HG02588 (cell line): Measurements from ENCODE around the gene PPFIBP2.

ENCODE experiments used
- ATAC-seq: cut with Tn5 transposase; IDR thresholded peaks from one replicate; pipeline ENCODE4 v1.9.1; 2021; ENCODE audit warnings: mild to moderate bottlenecking, moderate library complexity; ENCODE audit not compliant: unreplicated experiment

The PPFIBP2 gene

DNA sequence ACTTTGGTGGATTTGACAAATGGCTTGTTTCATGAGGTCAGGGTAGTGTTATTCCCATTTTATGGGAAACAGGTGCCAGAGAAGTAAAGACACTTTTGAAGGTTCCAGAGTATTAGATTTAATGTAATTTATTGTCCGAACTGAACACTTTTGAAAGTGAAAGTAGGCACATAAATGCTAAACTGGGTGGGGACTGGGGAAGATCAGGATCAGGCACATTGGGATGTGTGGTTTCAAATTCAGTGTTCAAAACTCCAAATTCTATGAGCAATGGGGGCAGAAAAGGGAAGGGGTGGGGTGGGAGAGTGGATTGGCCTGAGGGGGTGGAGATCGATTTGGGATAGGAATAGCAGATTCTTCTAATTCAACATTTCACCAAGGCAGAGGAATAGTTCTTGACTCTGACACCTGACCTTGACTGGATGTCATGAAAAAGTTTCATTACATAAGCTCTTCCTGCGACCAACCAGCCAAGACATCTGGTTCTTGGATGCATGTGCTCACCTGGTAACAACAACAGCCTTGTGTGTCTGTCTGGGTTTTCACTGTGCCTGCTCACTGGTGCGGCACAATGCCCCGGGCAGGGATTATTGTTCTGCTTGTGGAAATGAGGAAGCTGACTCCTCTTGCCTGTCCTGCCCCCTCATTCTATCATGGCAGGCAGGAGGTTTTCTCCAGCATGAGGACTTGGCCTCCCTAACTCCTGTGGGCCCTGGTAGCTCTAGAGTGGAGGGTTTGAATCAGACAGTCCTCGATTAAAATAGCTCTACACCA lies 10.8 kb downstream of the PPFIBP2 start:
- ATAC-seq = no peak

DNA sequence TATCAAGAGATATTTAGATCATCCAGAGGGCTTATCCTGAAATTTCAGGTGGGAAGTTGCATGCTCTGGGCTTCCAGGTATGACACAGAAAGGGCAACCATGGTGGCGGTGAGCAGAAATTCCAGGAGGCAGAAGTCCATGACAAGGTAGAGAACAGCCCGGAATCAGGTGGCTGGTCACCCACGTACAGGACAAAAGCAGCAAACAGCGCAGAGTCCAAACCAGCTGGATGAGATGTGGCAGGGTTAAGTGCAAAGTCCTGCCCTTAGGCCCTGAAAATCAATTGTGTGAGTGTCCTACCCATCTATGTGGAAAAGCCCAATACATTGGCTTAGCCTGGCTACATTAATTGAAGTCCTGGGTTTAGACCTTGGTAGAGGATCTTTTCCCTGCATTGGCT lies 11.6 kb downstream of the PPFIBP2 start:
- no peak for ATAC-seq

DNA sequence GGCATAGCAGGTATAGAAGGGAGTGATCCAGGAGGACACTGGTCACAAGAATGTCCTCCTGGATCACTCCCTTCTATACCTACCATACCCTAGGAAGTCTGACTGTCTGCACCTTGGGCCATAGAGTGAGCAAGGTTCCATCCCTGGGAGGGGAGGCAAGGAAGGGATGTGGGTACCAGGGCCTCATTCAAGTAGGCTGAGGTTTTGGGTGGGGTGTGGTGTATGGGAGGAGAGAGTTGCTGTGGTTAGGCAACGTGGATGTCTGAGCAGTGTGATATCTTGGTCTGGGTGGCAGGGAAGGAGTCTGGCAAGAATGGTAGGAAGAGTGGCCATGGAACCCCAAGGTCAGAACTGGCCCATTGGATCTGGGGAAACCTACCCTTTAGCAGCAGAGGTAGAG lies 13.2 kb downstream of the PPFIBP2 start:
- ATAC-seq = no peak

DNA sequence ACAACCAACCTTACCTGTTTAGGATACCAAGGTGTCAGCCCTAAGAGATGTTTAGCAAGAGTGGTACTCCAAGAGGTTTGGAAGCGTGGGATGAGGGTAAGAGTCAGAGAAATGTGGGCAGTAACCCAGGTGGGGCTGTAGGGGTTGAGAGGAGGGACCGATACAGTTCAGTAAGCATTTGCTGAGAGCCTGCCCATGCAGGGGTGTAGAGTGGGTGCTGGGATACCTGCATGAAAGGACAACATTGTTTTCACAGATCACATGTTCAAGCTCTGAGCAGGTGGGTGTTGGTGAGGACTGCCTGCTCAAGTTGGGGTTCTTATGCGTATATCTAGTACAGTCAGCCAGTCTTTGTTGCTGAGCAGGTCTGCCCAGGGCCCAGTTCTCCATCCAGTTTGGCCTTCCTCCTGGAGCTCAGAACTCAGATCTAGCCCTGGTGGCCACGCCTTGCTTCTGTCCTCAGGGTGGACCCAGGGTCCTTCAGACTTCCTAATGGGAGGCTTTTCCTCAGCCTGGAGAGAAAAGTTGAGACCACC lies 14.8 kb downstream of the PPFIBP2 start:
- no peak for ATAC-seq

DNA sequence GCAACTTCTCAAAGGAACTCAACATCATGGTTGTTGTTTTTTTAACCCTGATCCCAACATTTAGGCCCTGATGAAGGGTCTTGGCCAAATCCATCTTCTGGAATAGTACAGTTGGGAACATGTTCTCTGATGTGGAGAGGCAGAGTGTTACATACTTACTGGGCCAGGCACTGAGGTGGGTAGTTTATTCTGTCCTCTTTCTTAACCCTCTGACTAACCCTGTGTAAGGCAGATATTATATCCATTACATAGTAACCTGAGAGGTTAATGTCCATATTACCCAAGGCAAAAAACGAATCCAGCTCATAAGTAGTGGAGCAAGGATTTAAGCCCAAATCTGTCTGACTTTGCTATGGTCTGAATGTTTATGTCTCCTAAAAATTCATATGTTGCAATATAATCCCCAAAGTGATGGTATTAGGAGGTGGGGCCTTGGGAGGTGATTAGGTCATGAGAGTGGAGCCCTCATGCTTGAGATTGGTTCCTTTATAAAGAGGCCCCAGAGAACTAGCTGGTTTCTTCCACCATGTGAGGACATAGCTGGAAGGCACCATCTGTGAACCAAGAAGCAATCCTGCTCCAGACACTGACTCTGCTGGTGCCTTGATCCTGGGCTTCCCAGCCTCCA lies 16.3 kb downstream of the PPFIBP2 start:
- ATAC-seq = no peak

DNA sequence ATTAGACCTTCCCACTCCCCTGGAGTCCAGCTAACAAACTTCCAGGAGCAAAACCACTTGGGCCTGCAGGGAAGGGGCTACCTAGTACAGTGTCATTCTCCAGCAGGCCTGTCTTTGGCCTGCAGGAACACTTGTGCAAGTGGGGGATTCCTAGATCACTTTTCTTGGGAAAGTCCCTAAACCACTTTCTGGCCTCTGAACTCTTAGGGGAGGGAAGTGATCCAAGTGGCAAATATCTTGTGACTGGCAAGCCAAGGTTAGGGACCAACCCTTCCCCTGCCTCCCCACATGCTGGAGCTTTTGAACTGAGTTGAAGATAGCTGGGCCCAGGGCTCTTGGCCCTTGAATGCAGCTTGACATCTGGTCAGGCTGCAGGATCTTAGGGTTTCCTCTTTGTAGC lies 17.2 kb downstream of the PPFIBP2 start:
- peak; percentile 35 for ATAC-seq

DNA sequence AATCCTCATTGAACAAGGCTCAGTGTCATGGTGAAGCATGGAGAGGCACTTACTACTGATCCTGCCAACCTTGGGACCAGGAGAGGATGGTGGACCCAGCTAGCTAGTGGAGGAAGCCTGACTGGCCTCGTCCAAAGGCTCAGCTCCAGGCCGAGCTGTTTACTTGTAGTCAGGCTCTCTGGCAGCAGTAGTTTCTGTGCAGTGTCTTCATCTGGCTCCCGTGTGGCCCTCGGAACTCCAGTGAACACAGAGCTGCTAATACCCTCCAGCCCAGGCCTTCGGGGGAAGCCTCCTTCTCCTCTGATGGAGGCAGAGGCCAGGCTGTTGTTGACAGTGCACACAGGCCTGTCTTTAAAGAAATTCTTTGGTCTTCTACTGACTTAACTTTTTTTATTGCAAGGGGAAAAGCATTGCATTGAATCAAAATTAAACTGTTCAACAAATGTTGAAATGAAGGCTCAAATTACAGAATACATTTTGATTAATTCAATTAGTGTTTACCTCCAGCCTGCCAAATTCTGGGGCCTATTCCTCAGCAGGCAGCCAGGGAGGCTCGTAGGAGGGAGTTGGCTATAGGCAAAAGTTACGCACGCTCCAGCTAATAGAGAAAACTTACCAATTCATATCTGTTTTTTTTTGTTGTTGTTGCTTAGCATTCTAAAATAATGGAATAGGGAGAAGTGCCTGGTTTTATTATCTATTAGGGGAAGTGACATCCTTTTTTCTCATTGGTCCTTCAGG lies 18.8 kb downstream of the PPFIBP2 start:
- no peak for ATAC-seq

DNA sequence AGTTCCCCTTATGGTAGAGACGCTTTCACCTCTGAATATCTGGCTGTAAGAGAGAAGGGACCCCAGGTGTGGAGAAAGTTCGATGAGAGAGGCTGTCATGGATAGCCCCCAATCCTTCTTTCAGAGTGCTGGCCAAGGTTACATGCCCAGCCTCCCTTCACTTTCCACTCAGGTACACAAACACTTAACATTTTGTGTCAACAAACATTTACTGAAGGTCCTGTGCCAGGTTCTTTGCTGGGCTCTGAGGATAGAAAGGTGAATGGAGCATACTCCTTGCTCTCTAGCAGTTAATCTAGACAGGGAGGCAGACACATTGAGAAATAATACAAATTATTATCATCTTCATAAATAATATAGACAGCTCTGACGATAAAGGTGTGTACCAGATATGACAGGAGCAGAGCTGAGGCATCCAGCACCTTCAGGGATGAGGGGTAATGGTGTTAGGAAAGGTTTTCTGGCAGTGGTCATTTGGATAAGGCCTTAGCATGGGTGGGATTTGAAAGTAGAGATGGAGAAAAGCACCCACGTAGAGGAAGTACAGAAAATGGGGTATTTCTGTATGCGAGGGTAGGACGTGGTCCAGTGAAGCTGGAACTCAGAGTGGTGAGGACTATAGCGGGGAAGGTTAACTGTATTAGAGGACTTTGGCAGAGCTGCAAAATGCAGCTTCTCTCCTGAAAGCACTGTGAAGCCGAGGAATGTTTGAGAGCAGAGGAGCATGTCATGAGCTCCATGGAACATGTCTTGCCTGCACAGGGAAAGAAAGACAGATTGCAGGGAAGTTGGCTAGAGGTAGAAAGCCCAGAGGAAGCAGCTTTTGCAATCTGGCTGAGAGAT lies 19.6 kb downstream of the PPFIBP2 start:
- ATAC-seq = peak; percentile 14

DNA sequence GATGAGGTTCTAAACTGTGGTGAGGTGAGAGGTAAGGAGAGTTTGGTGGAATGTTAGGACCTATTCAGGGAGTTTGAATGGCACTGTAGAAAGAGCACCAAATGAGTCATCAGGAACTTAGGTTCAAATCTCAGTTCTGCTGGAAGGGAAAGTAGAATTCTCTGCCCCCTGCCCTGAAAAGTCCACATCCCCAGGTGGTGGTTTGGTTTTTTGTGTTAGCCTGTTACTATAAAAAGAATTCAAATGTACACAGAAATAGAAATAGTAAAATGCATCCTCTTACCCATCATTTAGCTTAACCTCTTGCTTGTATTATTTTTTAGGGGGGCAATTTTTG lies 20.2 kb downstream of the PPFIBP2 start:
- ATAC-seq = peak; percentile 63

DNA sequence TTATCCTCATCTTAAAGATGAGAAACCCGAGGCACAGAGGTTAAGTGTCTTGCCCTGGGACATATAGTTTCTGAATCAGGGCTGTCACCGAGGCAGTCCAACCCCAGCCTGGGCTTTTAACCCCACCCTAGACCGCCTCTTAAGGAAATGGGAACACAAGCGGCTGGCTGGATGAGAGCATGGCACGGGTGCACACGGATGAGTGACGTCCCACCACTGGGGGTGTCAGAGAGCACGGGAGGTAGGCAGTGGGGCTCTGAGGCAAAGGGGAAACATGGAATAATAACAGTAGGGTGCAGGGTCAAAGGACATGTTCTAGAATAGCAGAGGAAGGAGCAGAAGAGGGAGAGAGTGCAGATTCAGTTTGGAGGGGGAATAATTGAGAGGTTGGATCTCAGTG lies 22.3 kb downstream of the PPFIBP2 start:
- no peak for ATAC-seq

DNA sequence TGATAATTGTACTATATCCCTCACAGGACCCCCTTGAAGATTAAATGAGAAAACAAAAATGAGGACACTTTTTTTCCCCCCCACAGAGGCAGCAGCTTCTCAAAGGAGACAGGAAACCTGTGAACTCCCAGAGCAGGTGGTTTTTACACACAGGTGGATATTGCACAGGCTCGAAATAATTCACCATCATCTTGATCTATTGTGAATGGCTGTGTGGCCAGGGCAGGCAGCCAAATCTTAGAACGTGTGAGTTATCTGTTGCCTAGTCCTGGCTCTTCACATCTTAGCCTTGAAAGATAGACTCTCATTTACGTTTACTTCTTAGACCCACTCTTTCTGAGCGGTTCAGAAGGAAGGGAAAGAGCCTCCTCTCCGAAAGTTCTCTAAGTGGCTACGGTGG lies 23.5 kb downstream of the PPFIBP2 start:
- no peak for ATAC-seq

DNA sequence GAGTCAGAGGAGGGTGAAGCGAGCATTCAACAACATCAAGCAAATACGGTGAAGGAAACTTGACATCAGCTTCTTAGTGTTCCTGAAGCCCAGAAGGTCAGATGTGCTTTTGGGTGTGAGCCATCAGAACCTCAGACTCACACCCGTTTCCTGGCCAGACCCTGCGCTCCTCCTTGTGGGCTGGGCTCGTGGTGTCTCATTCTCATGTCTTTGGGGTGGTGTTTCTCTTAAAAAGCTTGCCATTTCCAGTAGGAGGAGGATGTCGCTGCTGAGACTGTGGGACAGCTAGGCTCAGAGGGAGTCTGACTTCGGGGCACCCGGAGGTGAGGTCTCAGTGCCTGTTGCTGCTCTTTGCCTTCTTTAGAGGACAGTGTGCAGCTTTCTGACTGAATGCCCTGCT lies 24.2 kb downstream of the PPFIBP2 start:
- ATAC-seq = no peak

DNA sequence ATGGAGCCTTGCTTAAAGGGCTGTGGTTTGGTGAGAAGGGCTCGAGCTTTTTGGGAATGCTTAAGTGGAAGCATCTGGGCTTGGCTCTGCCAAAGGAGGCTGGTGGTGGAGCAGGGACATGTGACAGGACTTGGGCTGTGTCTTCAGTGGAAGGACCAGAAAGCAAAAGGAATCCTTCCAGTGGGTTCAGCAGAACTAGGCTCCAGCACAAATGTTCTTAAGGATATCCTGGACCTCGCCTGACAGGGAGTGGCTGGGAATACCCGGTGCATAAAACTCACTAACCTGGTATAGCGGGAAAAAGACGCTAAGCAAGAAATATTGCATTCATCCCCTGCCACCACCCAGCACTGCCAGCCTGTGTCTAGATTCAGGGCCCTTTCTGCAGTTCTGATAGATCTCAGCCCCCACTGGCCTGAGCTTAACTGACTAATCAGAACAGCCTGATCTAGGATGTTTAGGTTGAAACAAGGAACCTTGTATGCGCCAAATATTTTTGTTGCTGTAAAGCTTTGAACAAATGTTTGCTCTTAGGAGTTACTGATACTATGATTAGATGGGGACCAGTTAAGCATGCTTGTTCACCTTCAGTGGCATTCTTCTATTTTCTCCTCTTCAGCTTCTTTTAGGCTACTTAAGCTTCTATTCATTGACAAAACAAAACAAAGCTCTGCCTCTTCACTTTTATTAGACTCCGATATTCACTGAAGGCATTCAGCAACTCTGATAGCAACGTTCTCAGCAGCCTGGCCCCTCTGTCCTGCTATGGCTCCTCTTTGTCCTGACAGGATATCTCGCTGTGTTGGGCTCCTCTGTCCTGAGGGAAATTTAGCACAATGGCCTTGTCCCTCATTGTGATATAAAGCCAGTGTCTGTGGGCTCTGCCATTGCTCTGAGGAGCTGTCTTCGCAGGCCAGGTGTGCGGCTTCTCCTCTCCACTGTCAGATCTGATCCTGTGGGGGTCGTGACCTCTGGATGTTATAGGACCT lies 25.0 kb downstream of the PPFIBP2 start:
- no peak for ATAC-seq

DNA sequence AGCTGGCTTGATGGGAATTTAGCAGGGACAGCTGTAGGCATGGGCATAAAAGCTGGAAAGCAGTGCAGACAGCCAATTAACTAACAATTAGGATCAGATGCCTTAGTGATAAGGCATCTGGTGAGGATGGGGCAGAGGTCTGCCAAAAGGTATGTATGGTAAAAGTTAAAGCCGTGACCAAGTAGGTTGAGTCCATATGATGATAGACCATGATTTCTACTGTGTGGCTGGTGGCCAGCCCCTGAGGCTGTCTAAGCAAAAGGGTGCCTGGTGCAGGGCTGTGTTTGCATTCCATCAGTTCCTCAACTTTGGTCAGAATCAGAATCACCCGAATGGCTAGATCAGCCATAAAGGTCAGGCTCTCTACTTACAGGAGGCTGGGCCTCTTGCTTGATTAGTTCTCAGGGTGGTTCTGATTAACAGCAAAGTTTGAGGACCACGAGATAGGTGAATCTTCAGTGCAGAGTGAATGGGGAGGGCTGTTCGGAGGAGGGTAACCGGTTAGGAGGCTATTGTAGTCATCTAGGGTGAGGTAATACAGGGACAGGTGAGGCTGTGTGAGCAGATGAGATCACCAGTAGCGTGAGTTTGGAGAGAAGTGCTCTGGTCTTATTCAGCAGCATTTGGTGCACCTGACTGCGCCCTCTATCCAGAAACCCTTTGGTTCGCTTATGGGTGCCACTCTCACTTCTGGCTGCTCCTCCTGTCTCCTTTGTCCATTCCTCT lies 27.2 kb downstream of the PPFIBP2 start:
- ATAC-seq = no peak

DNA sequence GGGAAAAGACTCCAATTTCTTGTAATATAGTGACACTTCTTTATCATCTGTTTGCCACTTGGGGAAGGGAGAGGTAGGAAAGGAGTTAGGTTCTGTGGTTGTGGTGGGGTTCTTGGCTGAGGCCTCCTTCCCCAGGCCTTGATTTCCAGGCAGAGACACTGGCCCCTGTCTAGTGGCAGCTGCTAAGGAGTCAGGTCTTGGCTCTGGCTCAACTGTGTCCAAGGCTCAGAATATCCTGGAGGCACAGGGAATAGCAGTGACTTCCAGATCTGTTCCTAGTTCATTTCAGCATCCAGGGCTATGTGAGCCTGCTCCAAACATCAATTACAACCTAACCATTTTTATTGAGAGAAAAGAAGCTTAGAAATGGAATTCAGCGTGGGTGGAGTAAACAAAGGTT lies 29.5 kb downstream of the PPFIBP2 start:
- ATAC-seq = no peak

DNA sequence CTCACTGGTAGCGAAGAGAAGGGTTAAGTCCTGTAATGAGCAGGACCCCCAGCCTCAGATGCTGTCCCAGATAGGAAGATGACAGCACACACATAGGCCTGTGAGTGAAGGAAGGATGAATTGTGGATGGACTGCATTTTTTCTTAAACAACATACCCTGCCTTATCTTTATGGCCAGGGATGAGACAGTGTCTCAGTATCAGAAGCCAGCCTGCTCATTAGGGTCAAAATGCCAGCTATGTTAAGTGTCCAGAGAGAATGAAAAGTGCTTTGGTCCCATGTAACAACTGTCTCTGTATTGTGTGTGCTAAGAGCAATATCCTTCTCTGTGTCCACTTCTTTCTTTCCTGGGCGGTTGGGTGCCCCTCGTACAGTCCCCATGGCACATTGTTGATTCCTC lies 30.2 kb downstream of the PPFIBP2 start:
- ATAC-seq = no peak

DNA sequence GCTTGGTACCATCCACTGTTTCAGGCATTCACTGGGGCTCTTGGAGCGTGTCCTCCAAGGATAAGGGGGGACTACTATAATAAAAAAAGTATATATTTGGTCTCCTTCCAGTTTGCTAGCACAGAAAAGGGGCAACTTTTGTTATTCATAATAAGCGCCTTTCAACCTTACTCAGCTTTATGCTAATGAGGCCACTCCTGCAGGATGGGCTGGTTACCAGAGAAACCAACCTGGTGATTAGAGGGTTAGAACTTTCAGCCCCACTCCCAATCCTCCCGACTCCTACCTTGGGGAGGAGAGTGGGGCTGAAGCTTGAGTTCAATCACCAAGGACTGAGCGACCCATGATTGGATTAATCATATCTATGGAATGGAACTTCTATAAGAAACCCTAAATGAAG lies 31.8 kb downstream of the PPFIBP2 start:
- no peak for ATAC-seq

DNA sequence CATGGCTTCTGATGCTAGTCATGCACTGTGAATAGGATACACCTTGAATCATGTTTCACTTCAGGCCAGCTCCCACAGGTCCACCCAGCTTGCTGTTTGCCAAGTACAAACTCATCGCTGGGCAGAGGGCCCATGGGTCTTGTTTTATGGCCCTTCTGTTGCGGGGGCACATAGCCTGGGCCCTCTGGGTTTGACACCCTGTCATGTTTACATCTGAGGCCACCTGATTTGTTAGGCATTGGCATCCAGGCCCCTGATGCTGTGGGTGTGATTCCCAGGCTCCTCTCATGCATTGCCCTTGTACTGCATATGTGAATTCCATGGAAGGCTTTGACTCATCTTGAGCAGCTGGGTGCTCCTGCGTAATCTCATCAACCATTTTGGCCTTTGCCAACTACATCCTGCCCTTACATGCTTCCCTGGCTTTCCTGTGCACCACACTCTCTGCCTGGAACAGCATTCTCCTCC lies 32.6 kb downstream of the PPFIBP2 start:
- no peak for ATAC-seq

DNA sequence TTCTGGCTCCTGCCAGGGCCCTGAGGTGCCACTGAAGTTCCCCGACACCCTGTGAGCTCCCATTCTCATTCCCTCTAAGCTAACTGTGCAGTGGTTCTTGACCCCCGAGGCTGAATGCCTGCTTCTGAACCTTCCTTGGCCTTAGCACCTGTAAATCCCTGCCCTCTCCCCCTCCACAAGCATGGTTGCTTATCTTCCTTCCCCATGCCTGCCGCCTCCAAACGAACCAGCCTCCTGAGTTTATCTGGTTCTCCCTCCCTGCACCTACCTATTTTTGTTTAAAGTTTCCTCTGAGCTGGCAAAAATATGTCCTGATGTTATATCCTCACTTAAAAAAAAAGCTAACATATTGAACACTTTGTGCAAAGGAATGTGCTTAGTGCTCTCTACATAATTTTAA lies 33.9 kb downstream of the PPFIBP2 start:
- no peak for ATAC-seq
